ENCODE measurements around the gene AGER.
A peak's percentile ranks its signal among the peaks of the same experiment; 100 is the strongest.
"Not testable (repeated sequence)": the region's sequence is repeated elsewhere in the genome, so short reads cannot be mapped to it uniquely, and the experiment has no call there.

The AGER gene

DNA sequence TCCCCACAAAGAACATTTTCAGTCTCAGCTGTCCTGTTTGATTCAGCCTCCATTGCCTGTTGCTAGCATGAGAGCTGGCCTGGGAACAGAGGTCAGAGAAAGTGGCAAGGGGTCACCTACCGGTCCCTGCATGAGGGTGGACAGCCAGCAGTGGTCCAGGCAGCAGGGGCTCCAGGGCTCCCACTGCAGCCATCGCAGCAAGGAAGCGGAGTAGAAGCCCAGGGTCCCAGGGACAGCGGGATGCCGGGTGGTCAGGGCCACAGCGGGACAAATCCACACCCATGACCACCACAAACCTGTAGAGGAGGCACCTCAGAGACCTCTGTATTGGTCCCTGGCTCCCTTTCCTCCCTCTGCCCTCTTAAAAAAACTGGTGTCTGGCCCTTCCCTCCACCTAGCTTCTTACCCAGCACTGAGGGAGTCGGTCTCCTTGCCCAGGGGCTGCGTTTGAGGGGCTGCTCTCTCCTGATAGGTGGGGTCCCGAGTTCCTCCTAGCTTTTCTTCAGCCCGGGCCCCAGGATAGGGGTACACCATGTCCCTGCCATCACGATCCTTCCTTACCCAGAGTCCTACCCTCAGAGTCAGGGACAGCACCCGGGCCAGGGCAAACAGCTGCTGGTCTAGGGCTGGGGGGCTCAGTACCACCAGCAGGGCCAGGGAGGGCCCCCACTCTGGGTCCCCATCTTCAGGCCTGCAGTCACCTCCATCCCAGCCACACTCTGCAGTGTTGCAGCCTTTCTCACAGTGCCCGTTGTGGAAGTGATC lies 16.8 kb upstream of the AGER start:
- no peak for DNase-seq

DNA sequence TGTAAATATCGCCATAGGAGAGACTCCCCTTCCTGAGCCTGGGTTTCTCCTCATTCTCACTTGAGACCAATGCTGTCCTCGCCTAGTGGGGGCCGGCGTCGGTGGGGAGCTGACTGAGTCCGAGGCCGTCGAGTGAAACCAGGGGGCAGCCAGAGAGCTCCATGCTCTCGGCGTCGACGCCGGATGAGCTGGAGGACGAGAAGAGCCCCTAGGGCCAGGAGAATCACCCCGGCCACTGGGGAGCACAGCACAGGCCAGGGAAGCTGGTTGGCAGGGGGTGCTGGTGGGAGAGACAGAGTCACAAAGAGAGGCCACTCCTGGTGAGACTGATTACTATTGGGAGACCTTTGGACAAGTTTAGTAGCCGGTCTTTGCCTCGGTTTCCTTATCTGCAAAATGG lies 14.8 kb upstream of the AGER start:
- DNase-seq: no peak

DNA sequence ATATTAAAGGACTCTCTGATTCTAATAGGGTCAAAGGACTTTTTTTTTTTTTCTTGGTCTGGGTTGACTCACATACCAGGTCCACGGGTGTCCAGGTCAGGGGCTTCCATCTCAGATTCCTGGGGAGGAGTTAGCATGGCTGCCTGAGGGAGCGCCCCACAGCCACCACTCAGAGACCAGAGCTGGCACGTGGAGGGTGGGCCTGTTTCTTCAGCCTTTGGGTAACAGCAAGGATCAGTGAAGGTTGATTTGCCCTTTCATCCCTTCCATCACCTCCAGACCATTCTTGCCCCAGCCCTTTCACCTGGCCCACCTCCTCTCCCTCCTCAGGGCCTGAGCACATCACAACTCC lies 14.3 kb upstream of the AGER start:
- no peak for DNase-seq

DNA sequence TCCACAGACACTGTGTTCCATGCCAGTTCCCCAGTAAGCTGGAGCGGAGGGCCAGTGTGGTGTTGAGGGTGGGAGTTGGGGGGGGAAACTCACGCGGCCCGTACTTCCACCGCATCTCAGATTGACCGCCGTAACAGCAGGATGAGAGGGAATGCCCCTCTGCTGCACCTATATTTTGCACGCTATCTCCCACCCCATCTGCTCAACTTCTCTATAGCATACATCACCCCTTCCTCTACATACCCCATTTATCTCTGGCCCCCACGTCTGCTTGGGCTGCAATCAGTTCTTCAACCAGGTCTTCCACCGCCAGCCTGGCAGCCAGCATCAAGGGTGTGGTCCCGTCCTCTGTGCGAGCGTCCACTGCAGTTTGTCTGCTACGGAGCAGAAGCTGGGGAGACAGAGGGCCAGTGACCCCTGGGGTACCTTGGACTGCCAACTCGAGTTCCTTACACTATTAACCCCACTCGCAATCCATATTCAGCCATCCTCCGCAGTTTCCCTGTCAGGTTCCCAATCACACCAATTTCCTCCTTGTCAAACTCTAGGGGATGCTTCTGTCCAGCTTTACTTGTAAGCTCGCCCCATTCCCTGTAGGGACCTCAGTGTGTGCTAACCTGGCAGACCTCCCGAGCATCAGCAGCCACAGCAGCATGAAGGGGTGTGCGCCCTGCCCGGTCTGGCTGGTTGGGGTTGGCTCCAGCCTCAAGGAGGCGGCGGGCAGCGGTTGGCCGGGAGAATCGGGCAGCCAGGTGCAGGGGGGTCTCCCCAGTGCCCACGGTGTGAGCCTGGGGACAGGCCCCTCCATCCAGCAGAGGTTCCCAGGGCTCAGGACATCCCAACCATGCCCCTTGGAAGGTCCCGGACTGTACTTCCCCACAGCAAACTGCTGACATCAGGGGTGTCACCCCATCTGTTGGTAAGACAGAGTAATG lies 12.9 kb upstream of the AGER start:
- peak; percentile 90 for DNase-seq

DNA sequence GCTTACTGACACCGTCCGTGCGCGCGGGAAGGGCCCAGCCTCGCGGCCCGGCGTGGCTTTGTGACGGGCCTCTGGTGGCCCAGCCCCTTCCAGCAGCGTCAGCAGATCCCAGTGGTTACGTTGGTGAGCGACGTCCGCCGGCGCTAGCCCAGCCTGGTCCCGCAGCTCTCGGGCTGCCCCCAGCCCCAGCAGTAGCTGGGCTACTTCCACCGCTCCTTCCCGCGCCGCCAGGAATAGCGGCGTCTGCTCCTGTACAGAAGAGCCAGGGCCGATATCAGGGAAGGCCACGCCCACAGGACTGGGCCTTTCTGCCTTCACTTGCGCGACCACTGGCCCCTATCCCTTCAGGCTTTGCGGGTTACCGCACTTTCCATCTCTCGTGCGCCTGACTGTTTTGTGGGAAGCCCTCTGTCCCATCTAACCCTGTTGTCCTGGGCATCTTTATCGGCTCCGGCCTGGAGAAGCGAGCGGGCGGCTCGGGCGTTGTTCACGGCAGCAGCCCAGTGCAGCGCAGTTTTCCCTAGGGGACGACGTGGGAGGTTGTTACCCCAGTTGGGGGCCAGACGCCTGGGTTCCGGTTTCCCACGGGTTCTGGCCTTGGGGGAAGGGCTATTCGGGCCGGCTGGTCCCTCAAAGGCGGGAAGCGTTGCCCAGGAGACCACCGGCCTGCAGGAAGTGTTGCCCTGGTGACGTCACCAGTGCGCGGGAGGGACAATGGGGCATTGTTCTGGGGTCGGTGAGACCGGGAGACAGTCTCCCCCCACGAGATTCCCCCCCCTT lies 12.0 kb upstream of the AGER start:
- peak; percentile 97 for DNase-seq

DNA sequence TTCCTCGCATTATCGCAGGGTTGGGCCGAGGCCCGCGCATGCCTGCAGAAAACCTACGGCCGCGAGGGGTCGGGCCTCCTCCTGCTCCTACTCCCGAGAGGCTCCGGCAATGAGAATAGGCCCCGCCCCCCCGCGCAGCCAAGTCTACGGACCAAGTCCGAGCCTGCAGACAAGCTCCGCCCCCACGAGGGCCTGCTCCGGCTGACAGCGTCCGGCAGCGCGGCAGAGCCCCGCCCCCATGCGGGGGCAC lies 11.5 kb upstream of the AGER start:
- no peak for DNase-seq

DNA sequence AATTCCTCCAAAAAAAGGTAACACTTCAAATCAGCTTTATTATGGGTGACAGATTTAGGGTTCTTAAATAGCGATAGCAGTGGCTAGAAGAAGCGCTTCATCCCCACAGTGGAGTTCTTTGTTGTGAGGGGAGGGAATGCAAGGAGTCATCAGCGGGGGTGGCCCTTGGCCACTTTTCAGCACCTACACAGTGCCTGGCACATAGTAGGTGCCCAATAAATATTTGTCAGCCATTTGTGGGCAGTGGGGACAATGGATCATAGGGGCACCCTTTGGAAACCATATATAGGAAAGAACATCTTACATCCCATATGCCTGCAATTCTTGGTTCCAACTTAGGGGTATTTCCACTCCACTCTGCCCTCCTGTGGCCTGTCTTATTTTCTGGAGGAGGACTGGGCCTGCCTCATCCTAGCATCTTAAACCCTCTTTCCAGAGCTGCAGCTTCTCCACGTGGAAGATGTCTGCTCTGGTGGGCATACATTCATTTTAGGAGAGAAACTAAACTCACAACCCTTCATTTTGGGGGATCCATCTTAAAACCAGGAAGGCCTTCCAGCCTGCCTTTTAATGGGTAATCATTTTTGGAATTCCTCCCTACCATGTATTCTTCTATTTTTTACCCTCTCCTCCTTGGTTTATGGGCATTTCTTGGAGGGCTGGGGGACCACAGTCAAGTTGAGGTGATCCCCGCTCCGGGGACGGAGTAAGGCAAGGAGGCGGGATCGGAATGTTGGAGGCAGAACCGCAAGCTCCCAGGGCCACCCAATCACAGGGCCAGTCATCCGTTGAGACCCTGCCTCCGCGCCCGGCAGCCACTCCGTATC lies 11.0 kb upstream of the AGER start:
- DNase-seq: no peak

DNA sequence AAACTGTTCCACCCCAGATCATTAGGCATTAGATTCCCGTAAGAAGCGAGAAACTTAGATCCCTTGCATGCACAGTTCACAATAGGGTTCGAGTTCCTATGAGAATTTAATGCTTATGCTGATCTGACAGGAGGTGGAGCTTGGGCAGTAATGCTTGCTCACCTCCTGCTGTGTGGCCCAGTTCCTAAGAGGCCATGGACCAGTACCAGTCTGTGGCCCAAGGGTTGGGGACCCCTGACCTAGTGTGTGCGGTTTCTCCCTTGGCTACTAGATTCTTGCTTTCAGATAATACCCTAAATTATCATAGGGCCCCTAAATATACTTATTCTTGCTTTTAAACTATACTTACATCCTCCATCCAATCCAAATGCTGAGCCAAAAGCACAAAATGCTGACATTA lies 10.3 kb upstream of the AGER start:
- no peak for DNase-seq

DNA sequence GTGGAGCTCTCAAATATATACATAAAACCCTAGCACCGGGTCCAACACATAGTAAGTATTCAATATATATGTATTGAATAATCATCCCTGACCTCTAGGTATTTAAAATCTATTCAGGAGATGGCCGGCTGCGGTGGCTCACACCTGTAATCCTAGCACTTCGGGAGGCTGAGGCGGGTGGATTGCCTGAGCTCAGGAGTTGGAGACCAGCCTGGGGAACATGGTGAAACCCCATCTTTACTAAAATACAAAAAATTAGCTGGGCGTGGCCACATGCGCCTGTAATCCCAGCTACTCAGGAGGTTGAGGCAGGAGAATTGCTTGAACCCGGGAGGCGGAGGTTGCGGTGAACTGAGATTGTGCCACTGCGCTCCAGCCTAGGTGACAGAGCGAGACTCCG lies 9.0 kb upstream of the AGER start:
- DNase-seq: not testable (repeated sequence)

DNA sequence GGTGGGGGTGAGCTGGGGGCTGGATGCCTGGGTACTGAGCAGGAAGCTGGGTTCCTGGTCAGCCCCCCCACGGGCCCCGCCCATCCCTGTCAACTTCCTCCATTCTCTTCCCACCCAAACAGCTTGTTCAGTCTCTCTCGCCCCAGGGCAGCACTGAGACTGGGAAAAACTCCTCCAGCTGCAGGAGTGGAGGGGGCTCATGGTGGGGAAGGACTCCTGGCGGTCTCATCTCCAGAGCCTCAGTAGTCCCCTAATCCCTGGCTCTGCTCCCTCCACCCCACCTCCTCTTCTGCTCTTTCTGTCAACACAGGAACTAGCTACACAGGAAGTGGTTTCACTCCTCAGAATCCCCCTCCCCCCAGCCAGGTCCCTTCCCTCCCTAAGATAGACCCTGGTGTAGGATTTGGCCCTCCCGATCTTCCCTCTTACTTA lies 8.6 kb upstream of the AGER start, which contains the start of gene GPSM3:
TSS of gene GPSM3 (minus strand) at position 36 of the 432 bp plus-strand sequence. CDS start 130 bp downstream, outside the sequence.
- DNase-seq: no peak

DNA sequence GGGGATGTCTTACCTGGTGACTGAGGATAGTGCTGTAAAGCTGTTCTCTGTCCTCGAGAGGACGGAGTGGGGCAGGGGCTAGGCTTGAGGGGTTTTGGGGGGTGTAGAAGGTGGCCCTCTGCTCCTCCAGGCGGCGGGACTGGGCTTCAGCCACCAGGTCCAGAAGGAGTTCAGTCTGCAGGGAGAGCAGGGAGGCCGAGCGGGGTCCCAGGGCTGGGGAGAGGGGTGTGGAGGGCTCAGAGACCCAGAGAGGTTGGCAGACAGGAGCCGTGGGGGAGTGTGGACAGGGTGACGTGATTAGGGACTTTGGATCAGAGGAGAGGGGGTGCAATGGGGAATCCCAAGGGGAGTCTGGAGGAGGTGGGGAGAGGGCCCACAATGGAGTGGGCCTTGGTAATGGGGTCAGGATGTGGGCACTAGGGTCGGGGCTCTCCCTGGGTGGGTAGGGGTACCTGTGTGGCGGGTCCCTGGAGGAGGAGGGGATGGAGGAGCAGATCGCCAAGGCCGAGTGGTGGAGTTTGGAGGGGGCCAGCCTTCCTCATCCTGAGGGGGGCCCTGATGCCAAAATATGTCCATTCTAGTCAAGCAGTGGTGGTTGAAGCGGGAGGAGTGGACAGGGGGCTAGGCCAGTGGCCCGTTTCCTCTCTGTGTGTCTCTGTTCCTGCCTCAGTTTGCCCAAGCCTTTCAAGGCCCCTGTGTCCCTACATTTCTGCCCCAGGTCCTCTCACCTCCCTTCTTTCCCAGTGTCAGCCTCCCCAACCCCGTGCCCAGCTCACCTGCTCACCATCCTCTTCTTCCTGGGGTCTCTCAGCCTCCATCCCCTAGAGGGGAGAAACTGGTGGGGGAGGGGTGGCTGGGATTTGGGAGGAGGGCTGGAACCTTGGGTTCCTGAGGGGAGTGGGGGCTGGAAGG lies 7.9 kb upstream of the AGER start:
- DNase-seq: no peak

DNA sequence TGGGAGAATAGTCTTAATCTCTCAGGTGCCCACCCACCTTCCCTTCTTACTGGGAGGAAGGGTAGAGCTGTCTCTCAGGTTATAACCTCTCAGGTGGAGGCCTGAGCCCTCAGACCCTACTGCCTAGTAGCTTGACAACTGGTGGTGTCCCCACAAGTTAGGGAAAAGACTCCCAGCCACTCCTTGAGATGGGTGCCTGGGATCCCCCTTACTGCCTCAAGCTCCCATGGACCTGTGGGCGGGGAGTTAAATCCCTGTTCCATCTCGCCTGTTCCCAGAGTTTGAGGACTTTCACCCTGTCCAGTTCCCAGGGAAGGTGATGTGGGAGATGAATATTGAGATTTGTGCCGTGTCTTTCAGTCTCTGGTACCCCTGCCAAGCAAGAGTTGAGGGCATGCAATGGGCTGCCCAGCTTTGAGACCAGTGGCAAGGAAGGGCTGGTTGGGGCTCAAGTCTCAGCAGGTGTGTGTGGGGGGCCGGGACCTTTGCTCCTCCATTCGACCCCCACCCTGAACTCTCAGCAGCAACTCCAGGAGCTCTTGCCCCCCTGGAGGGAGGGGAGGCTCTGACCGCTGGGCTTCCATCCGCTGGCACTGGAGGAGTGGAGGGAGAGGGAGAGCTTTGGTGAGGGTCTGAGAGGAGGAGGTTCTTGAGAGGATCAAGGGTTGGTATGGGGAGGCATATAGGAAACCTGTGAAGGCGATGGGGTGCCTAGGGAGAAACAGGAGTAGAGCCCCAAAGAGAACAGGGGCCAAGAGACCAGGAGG lies 7.0 kb upstream of the AGER start:
- no peak for DNase-seq

DNA sequence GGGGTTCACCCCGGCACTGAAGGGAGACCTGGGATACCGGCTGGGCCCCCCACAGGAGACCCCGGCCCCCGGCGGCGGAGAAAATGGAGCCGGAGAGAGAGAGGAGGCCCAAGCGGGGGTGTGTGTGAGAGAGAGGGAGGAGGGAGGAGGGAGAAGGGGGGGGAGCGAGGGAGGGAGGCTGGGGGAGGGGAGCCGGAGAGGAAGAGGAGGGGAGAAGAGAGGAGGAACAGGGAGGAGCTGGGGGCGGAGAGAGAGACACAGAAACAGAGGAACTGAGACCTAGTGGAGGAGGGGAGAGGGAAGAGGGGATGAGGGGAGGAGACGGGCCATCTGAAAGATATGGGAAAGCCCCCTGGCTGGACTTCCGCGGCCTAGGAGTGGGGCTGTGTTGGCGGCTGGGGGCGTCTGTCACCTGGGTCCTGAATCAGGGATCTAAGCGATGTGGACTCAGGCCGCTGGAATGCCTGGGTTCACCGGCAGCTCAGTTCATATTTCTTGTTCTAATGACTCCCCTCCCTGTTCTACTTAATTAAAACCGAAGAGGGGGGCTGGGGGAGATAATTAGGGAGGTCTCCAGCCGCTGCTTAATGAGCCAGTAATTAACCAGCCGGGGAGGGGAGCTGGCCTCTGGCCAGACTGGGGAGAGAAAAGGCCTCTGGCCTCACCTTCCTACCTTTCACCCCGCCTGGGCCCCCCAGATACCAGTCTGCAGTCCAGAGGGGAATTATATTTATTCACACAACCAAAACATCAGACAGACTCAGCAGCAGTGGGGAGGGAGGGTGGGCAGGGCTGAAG lies 6.2 kb upstream of the AGER start, which contains the start of gene PBX2:
TSS of gene PBX2 (minus strand) at position 149 of the 798 bp plus-strand sequence. CDS start 287 bp downstream, outside the sequence.
- DNase-seq: peak; percentile 87

DNA sequence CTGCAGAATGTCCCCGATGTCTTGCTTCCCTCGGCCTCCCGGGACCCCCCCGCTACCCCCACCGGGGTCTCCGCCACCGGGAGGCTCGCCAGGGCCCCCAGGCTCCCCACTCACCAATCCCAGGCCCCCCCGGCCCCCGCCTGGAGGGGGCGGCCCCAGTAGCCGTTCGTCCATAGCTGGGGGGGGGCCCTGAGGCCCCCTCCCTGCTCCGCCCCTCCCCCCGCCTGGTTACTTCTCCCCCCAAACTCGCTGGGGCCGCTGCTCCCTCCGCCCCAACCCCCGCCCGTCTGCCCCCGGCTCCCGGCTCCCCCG lies 5.6 kb upstream of the AGER start:
- no peak for DNase-seq

DNA sequence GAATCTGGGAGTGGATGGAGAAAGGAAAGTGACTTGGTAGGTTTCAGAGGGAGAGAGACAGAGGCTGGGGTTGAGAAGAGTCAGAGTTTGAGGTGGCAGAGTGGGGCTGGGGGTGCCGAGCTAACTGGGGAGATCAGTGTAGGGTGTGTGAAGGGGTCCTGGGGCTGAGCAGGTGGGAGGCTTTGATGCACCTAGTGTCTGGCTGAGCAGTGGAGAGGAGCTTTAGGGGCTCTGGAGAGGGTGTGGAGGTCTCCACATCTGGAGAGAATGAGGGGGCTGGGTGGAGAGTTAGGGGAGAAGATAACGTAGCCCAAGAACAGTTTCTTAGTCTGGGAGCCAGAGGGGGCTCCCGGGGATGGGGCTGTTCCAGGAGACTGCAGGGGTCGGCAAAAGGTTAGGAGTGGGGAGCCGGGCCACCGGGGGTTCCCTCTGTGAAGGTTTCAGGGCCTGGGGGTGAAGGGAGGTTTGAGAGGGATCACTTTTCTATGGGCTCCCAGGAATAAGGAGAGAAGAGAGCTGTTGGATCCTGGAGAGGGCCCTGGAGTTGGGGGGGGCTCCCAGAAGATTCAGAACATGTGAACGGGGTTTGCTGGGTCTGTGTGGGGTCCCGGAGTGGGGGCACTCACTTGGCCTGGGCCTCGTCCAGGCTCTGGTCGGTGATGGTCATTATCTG lies 5.2 kb upstream of the AGER start:
- DNase-seq: no peak

DNA sequence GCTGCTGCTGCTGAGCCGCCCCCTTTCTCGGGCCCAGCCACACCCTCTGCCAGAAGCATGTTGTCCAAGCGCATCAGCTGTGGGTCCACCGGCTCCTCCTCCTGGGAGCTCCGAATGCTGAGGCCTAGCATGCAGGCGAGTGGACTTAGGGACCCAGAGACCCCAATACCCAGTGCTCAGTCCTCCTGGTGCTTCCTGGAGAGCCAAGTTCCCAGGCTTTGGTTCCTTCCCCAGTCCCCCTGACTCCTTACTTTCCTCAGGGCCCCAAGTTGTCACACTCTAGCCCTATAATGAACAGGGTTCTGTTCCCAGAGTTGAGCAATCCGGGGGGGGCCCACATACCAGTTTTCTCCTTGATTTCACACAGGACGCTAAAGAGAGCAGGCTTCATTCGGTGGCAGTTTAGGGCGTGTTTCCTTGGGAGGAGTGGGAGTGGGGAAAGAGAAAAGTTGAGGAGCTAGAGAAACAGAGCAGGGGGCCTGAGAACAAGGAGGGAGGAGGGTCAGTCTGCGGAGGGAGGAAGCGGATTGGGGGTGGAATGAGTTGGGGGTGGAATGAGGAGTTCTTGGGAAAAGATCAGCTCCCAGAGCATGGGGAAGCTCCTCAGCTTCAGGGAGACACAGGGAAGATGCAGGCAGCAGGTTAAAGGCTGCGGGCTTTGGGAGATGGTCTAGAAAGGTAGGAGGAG lies 4.5 kb upstream of the AGER start:
- DNase-seq: no peak

DNA sequence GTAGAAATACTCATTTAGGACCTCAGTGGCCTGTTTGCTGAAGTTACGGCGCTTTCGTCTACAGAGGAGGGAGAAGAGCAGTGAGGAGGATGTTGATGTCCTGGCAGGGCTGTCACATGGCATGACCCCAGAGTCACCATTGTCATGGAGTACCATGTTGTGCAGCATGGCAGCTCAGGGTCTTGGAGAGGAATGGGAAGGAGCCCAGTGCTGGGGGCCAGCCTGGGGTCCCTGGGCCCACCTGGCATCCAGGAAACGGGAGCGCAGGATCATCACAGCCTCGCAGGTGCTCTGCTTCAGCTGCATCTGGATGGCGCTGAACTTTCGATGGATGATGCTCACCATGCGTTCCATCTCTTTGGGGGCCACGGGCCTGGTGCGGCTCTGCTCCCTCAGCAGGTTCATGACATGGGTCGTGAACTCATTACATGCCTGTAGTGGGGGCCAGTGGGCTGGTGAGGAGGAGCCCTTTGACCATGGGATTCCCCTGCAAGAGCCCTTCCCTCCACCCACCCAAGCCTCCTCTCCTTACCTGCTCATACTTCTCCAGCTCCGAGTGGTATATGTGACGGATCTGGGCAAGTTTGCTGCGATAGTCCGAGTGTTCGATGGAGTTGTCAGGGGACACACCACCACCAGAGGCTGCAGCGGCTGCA lies 3.8 kb upstream of the AGER start:
- DNase-seq: not testable (repeated sequence)

All from right kidney (tissue), 1 donor.